SIG-M5 treated with dmso at 0.1 percent for 504 hours (cell line): ENCODE results near the gene PIK3R1.

ENCODE experiments used
- DNase-seq: peaks from one replicate; lab custom pipeline; 2025; ENCODE audit not compliant: unreplicated experiment; lab: John Stamatoyannopoulos, UW

Gene PIK3R1

GRCh38 chr5:68268101-68268851 lies 52.7 kb downstream of the PIK3R1 start:
- DNase-seq, result no peak

- no peak for DNase-seq
Observed at GRCh38 chr5:68268852-68269130, 53.2 kb downstream of the PIK3R1 start.

GRCh38 chr5:68269820-68270219 lies 54.3 kb downstream of the PIK3R1 start:
- no peak for DNase-seq

GRCh38 chr5:68270399-68270975 lies 54.9 kb downstream of the PIK3R1 start:
- DNase-seq, result no peak

- DNase-seq, result no peak
Observed at GRCh38 chr5:68271124-68271523, 55.6 kb downstream of the PIK3R1 start.

GRCh38 chr5:68272289-68272688 lies 56.7 kb downstream of the PIK3R1 start:
- DNase-seq, result peak; percentile 25

- DNase-seq, result no peak
Observed at GRCh38 chr5:68273717-68274409, 58.3 kb downstream of the PIK3R1 start.

GRCh38 chr5:68274847-68275651 lies 59.5 kb downstream of the PIK3R1 start:
- DNase-seq, result no peak

GRCh38 chr5:68276740-68277139 lies 61.2 kb downstream of the PIK3R1 start:
- DNase-seq, result no peak

GRCh38 chr5:68277431-68277830 lies 61.9 kb downstream of the PIK3R1 start:
- DNase-seq, result no peak

GRCh38 chr5:68279984-68280383 lies 64.4 kb downstream of the PIK3R1 start:
- no peak for DNase-seq

- DNase-seq, result no peak
Observed at GRCh38 chr5:68282001-68282400, 66.4 kb downstream of the PIK3R1 start.

GRCh38 chr5:68283766-68284165 lies 68.2 kb downstream of the PIK3R1 start:
- DNase-seq, result no peak

- DNase-seq, result no peak
Observed at GRCh38 chr5:68285075-68285840, 69.7 kb downstream of the PIK3R1 start.

- DNase-seq, result peak; percentile 49
Observed at GRCh38 chr5:68285851-68286611, 70.5 kb downstream of the PIK3R1 start.

GRCh38 chr5:68286612-68286912 lies 71.0 kb downstream of the PIK3R1 start:
- no peak for DNase-seq

GRCh38 chr5:68287631-68287975 lies 72.0 kb downstream of the PIK3R1 start:
- no peak for DNase-seq

- DNase-seq, result peak; percentile 21
Observed at GRCh38 chr5:68287976-68288706, 72.6 kb downstream of the PIK3R1 start.

GRCh38 chr5:68288707-68289134 lies 73.2 kb downstream of the PIK3R1 start:
- DNase-seq, result no peak

GRCh38 chr5:68289498-68289897 lies 73.9 kb downstream of the PIK3R1 start:
- DNase-seq, result no peak
